Activated CD4-positive, alpha-beta memory T cell treated with anti-CD3 and anti-CD28 coated beads for 36 hours (primary cell): ENCODE data around the gene DCLK3. TPM values are rescaled to one million over a fixed set of nuclear protein-coding genes. Genes with fewer than 3 reads are reported as not detected.

Experiments used
- CTCF ChIA-PET: fragments of 350-600 bp; sonication (Branson Sonifier 250); formaldehyde crosslinking; loops from one replicate; lab custom pipeline; 2021; ENCODE audit warnings: antibody characterized with exemption, inconsistent platforms; lab: Charles Lee
- POLR2A ChIA-PET: fragments of 350-600 bp; sonication (Branson Sonifier 250); formaldehyde crosslinking; loops from one replicate; lab custom pipeline; 2021; ENCODE audit warnings: antibody characterized with exemption; lab: Charles Lee
- DNase-seq: peaks from one replicate; pipeline ENCODE4 v3.0.0-alpha.2; 2020
- H3K27ac Mint-ChIP-seq: one replicate; pipeline ENCODE4 v1.8.0; 2021; ENCODE audit warnings: mixed read lengths
- H3K27me3 Mint-ChIP-seq: one replicate; pipeline ENCODE4 v1.8.0; 2021; ENCODE audit warnings: mixed read lengths
- H3K36me3 Mint-ChIP-seq: one replicate; pipeline ENCODE4 v1.8.0; 2021; ENCODE audit warnings: mixed read lengths
- H3K4me1 Mint-ChIP-seq: one replicate; pipeline ENCODE4 v1.8.0; 2021; ENCODE audit warnings: low read depth, mixed read lengths
- H3K4me3 Mint-ChIP-seq: one replicate; pipeline ENCODE4 v1.8.0; 2021; ENCODE audit warnings: mild to moderate bottlenecking, mixed read lengths
- H3K9me3 Mint-ChIP-seq: one replicate; pipeline ENCODE4 v1.8.0; 2021; ENCODE audit warnings: mixed read lengths
- intact Hi-C: fragments of 100-400 bp; cut with micrococcal nuclease; formaldehyde crosslinking; loops from one replicate; pipeline ENCODE4 v1.15.1; 2023
- total RNA-seq, 2 experiments: library from RNA; stranded (reverse); gene quantifications; one replicate each; pipeline ENCODE4 v1.2.3, GENCODE V29; 2021

The DCLK3 gene
- total RNA-seq, 2 experiments from 2014 or later: not detected

DNA sequence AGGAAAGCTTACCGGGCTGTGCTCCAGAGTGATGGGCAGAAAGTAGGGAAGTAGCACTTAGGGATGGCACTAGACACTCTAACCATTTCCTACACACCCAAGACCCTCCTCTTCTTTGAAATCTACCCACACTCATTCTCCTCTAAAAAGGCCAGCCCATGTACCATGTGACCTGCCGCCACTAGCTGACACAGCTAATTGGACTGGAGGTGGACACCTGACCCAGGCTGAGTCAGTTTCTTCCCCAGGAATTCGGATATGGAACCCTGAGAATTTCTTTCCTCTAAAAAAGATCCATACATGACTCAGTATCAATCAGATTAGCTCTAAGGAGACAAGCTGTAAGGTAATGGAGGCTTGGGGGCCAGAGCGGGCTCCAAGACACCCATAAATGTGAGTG lies 60.1 kb downstream of the DCLK3 start:
- Mint-ChIP-seq H3K9me3 (no peaks in the 10 kb centered on the region), H3K4me3 (no peak overlapping the region), H3K4me1 (peaks cover 3% of the 10 kb centered on the region), H3K36me3 (no peaks in the 10 kb centered on the region), H3K27ac (no peak overlapping the region), H3K27me3 (peaks cover 1% of the 10 kb centered on the region)
- intact Hi-C loops: loop anchor here (5.0 kb wide), 1 partner anchor 737 kb away; no protein-coding TSS in a partner anchor
- ChIA-PET CTCF (interaction anchor here (0.6 kb wide), 1 partner anchor 425 kb away, joined by 4 read pairs; no protein-coding TSS in a partner anchor), POLR2A (no interaction called here)
- no peak for DNase-seq

- no peaks in the 10 kb centered on the region for H3K9me3 Mint-ChIP-seq
- DNase-seq: no peak
- CTCF ChIA-PET: no interaction called here
- intact Hi-C loops: loop anchor here (5.0 kb wide), 1 partner anchor 734 kb away; no protein-coding TSS in a partner anchor
- H3K27me3 Mint-ChIP-seq: no peaks in the 10 kb centered on the region
- H3K27ac Mint-ChIP-seq: no peak overlapping the region
- H3K4me1 Mint-ChIP-seq: no peaks in the 10 kb centered on the region
- H3K36me3 Mint-ChIP-seq: no peaks in the 10 kb centered on the region
- H3K4me3 Mint-ChIP-seq: no peak overlapping the region
- POLR2A ChIA-PET: no interaction called here
These were observed 63.1 kb downstream of the DCLK3 start for GRCh38 chr3:36701249-36701572.

DNA sequence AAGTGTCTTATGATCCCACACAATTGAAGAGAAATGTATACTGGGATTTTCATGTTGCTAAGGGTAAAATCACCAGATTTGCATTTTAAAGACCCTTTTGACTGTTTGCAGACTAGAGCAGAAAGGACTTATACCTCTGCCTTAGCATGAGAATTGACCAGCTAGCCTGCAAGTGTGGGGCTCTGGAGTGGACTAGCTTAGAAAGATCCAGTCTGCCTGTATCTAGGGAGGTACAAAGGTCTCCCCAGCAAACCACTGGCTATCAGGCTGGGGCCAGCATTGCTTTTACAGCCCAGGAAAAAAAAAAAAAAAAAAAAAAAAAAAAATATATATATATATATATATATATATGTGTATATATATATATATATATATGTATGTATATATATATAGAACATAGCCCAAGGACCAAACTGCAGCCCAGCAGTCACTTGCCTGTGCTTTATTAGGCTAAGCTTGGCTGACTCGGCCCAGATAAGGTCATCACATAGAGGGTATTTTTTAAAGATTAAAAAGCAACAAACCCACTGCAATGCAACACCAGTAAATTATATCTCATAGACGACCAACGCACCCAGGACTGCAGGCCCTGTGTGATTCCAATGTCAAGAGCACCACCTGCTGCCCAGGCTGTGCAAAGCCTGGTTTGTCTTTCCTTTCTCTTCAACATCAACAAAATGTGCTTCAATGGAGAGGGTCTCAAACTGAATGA lies 63.7 kb downstream of the DCLK3 start:
- Mint-ChIP-seq H3K9me3 (no peaks in the 10 kb centered on the region), H3K4me3 (no peak overlapping the region), H3K27ac (no peak overlapping the region), H3K4me1 (no peaks in the 10 kb centered on the region), H3K36me3 (no peaks in the 10 kb centered on the region), H3K27me3 (no peaks in the 10 kb centered on the region)
- ChIA-PET CTCF (interaction anchor here (0.6 to 0.9 kb wide), 4 partner anchors 25 to 741 kb away, joined by 3 read pairs; no protein-coding TSS in a partner anchor), POLR2A (no interaction called here)
- peak; percentile 61 for DNase-seq
- intact Hi-C loops: loop anchor here (5.0 kb wide), 1 partner anchor 733 kb away; no protein-coding TSS in a partner anchor

DNA sequence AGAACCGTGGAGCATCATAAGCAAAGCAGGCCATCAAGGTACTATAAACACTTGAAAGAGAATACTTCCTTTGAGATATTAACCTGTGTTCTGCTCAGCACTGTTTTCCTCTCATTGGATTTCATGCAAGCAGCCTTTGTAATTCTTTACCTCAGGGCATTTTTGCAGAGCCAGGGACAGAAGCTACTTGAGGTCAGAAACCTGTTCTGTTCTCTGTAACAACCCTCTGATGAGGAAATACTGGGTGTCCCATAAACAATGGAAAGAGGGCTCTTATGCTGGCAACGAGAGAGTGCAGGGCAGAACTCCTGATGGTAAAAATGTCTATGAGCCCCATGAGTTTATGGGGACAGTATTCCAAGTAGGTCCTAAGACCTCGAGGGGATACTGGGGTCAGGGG lies 66.0 kb downstream of the DCLK3 start:
- ChIA-PET POLR2A (no interaction called here), CTCF (no interaction called here)
- Mint-ChIP-seq H3K9me3 (no peaks in the 10 kb centered on the region), H3K36me3 (no peaks in the 10 kb centered on the region), H3K27me3 (peaks cover 1% of the 10 kb centered on the region), H3K4me3 (no peak overlapping the region), H3K27ac (no peak overlapping the region), H3K4me1 (no peaks in the 10 kb centered on the region)
- DNase-seq: no peak
- intact Hi-C loops: no loop called here

DNA sequence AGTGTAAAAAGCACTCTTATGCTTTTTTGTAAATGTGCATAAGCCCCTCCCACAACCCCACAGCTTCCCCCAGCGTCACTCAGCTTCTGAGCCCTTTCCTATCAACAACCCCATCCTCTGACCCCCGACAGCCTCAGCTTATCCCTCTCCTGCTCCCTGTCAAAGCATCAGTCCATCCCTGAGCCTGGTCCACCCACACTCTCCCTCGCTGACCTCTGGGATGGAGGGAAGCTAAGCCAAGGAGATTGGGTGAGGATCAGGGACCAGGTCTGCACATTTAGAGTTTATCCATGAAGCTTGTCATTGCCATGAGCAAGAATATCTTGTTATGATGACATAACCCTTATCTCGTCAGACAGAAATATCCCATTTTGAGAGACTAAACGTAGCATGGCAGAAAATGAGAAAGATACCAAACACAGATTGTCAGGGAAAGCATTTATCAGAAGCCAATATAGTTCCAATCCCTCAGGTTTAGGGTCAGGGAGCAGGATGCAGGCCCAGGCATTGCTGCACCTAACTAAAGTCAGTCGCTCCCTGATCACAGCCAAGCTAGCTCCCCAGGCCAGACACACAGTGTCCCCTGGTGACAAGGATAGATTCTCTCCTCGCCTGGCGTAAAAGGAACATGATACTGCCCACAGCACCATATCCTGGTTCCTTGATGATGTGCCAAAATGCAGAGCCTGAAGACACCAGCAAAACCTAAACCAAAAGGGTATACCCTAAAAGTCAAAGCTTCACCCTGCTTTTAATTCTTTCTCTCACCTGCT lies 66.9 kb downstream of the DCLK3 start:
- peaks cover 3% of the 10 kb centered on the region for H3K27me3 Mint-ChIP-seq
- ChIA-PET POLR2A (no interaction called here), CTCF (no interaction called here)
- H3K9me3 Mint-ChIP-seq: no peaks in the 10 kb centered on the region
- H3K4me1 Mint-ChIP-seq: no peaks in the 10 kb centered on the region
- H3K4me3 Mint-ChIP-seq: no peak overlapping the region
- no peaks in the 10 kb centered on the region for H3K36me3 Mint-ChIP-seq
- H3K27ac Mint-ChIP-seq: no peak overlapping the region
- intact Hi-C loops: no loop called here
- no peak for DNase-seq

- intact Hi-C loops: no loop called here
- H3K9me3 Mint-ChIP-seq: no peaks in the 10 kb centered on the region
- no peaks in the 10 kb centered on the region for H3K36me3 Mint-ChIP-seq
- peaks cover 3% of the 10 kb centered on the region for H3K27me3 Mint-ChIP-seq
- H3K4me3 Mint-ChIP-seq: no peak overlapping the region
- no peak for DNase-seq
- ChIA-PET CTCF (no interaction called here), POLR2A (no interaction called here)
- no peak overlapping the region for H3K27ac Mint-ChIP-seq
- no peaks in the 10 kb centered on the region for H3K4me1 Mint-ChIP-seq
These were observed 67.6 kb downstream of the DCLK3 start for GRCh38 chr3:36696799-36697198.

GRCh38 chr3:36695769-36696137 lies 68.6 kb downstream of the DCLK3 start:
- no peaks in the 10 kb centered on the region for H3K36me3 Mint-ChIP-seq
- intact Hi-C loops: no loop called here
- no peak for DNase-seq
- peaks cover 3% of the 10 kb centered on the region for H3K27me3 Mint-ChIP-seq
- no peak overlapping the region for H3K4me3 Mint-ChIP-seq
- H3K4me1 Mint-ChIP-seq: no peaks in the 10 kb centered on the region
- no peaks in the 10 kb centered on the region for H3K9me3 Mint-ChIP-seq
- H3K27ac Mint-ChIP-seq: no peak overlapping the region
- ChIA-PET POLR2A (no interaction called here), CTCF (no interaction called here)

GRCh38 chr3:36695113-36695768 lies 69.1 kb downstream of the DCLK3 start:
- H3K36me3 Mint-ChIP-seq: no peaks in the 10 kb centered on the region
- no peak overlapping the region for H3K4me3 Mint-ChIP-seq
- H3K9me3 Mint-ChIP-seq: no peaks in the 10 kb centered on the region
- no peak for DNase-seq
- peaks cover 3% of the 10 kb centered on the region for H3K27me3 Mint-ChIP-seq
- ChIA-PET POLR2A (no interaction called here), CTCF (no interaction called here)
- no peaks in the 10 kb centered on the region for H3K4me1 Mint-ChIP-seq
- intact Hi-C loops: no loop called here
- no peak overlapping the region for H3K27ac Mint-ChIP-seq

DNA sequence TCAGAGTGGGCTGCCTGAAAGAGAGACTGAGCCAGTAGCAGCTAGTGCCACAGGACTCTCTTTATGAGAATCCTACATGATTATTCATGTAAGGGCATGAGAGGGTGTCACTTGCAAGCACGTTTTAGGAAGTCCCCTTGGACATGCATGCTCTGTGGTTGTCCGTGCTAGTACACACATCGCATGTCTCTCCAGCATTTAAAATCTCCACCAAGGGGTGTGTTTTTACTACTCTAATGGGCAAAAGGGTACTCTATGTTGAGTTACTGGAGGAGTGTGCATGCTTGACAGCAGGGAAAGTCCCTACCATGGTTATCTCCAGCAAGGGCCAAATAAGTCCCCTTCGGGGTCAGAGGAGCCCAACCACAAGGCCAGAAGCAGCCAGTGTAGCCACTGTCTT lies 70.7 kb downstream of the DCLK3 start:
- intact Hi-C loops: no loop called here
- Mint-ChIP-seq H3K9me3 (no peaks in the 10 kb centered on the region), H3K4me3 (no peak overlapping the region), H3K4me1 (no peaks in the 10 kb centered on the region), H3K36me3 (no peaks in the 10 kb centered on the region), H3K27ac (no peak overlapping the region), H3K27me3 (peaks cover 3% of the 10 kb centered on the region)
- CTCF ChIA-PET: no interaction called here
- POLR2A ChIA-PET: no interaction called here
- no peak for DNase-seq

- Mint-ChIP-seq H3K4me1 (no peaks in the 10 kb centered on the region), H3K4me3 (no peak overlapping the region)
- CTCF ChIA-PET: no interaction called here
These were observed 74.8 kb downstream of the DCLK3 start for GRCh38 chr3:36689560-36689959.

GRCh38 chr3:36688815-36689214 lies 75.5 kb downstream of the DCLK3 start:
- Mint-ChIP-seq H3K27me3 (peaks cover 4% of the 10 kb centered on the region), H3K27ac (no peak overlapping the region), H3K9me3 (no peaks in the 10 kb centered on the region), H3K4me3 (no peak overlapping the region), H3K4me1 (no peaks in the 10 kb centered on the region), H3K36me3 (no peaks in the 10 kb centered on the region)
- CTCF ChIA-PET: no interaction called here
- POLR2A ChIA-PET: no interaction called here
- DNase-seq: no peak
- intact Hi-C loops: no loop called here

More at GRCh38 chr3:36689560-36689959, 74.8 kb downstream of the DCLK3 start:
- DNase-seq: no peak
- H3K36me3 Mint-ChIP-seq: no peaks in the 10 kb centered on the region
- POLR2A ChIA-PET: no interaction called here
- no peaks in the 10 kb centered on the region for H3K9me3 Mint-ChIP-seq
- peaks cover 3% of the 10 kb centered on the region for H3K27me3 Mint-ChIP-seq
- intact Hi-C loops: no loop called here
- H3K27ac Mint-ChIP-seq: no peak overlapping the region

DNA sequence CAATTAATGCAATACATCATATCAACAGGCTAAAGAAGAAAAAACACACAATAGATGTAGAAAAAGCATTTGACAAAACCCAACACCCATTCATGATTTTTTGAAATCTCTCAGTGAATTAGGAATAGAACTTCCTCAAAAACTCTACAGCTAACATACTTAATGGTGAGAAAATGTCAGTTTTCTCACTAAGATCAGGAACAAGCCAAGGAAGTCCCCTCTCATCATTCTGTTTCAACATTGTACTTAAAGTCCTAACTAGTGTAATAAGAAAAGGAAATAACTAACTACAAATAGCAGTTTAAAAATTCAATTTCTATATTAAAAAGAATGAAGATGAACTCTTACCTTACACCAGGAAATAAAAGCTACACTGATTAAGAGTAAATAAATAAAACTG lies 77.8 kb downstream of the DCLK3 start:
- no peak for DNase-seq
- H3K4me1 Mint-ChIP-seq: no peaks in the 10 kb centered on the region
- H3K27me3 Mint-ChIP-seq: peaks cover 3% of the 10 kb centered on the region
- peaks cover 2% of the 10 kb centered on the region for H3K9me3 Mint-ChIP-seq
- no peak overlapping the region for H3K4me3 Mint-ChIP-seq
- H3K27ac Mint-ChIP-seq: no peak overlapping the region
- POLR2A ChIA-PET: no interaction called here
- CTCF ChIA-PET: no interaction called here
- peaks cover 1% of the 10 kb centered on the region for H3K36me3 Mint-ChIP-seq
- intact Hi-C loops: no loop called here
